Panc1 (cell line): ENCODE data around the gene SRC. TPM values are rescaled to one million over a fixed set of nuclear protein-coding genes. Genes with fewer than 3 reads are reported as not detected.

Source experiments
- ATAC-seq: fragments of 200-7000 bp; cut with Tn5 transposase; 2 replicates; pipeline ENCODE4 v1.9.1; 2020; ENCODE audit warnings: mild to moderate bottlenecking, moderate library complexity
- BruUV-seq: library from RNA; stranded (reverse); fragments of 400-500 nt; replicated peaks from 2 replicates; lab custom pipeline; 2021; lab: Mats Ljungman, UMichigan
- CTCF ChIA-PET: fragments of 300-600 bp; sonication (Branson Sonifier 250); formaldehyde crosslinking; loops from one replicate; lab custom pipeline; 2022; ENCODE audit warnings: antibody characterized with exemption; lab: Charles Lee
- POLR2A ChIA-PET: fragments of 300-600 bp; sonication (Branson Sonifier 250); formaldehyde crosslinking; loops from one replicate; lab custom pipeline; 2022; ENCODE audit warnings: antibody characterized with exemption; lab: Charles Lee
- DNase-seq: peaks from one replicate; pipeline ENCODE4 v3.0.0-alpha.2; 2010; ENCODE audit warnings: low read depth, low spot score
- H3K27ac ChIP-seq: 2 replicates; pipeline ENCODE4 v1.5.1; 2011; ENCODE audit warnings: mild to moderate bottlenecking, low read length, inconsistent platforms
- H3K27me3 ChIP-seq: fragments of 200-500 bp; sonication (Bioruptor generic); 2 replicates; pipeline ENCODE4 v1.6.0; 2014; ENCODE audit warnings: low read length, inconsistent platforms; ENCODE audit not compliant: control insufficient read depth, insufficient read depth
- H3K36me3 ChIP-seq: fragments of 200-500 bp; sonication (Bioruptor generic); 2 replicates; pipeline ENCODE4 v1.5.1; 2014; ENCODE audit warnings: inconsistent platforms, mild to moderate bottlenecking, low read length, moderate library complexity; ENCODE audit not compliant: control insufficient read depth, insufficient read depth
- H3K4me1 ChIP-seq: 2 replicates; pipeline ENCODE4 v1.5.1; 2011; ENCODE audit warnings: inconsistent platforms, mild to moderate bottlenecking, low read length, moderate library complexity; ENCODE audit not compliant: control insufficient read depth, insufficient read depth
- H3K4me3 ChIP-seq, 2 experiments: 2 replicates each; pipeline ENCODE4 v1.5.1; 2011 to 2012; ENCODE audit warnings: low read depth in 2 of 2, low read length in 2 of 2, mild to moderate bottlenecking in 2 of 2, inconsistent platforms in 1 of 2, moderate library complexity in 1 of 2
- H3K9me3 ChIP-seq: fragments of 200-500 bp; sonication (Bioruptor generic); 2 replicates; pipeline ENCODE4 v1.5.1; 2014; ENCODE audit warnings: low read depth, mild to moderate bottlenecking, inconsistent platforms, low read length, moderate library complexity; ENCODE audit not compliant: control insufficient read depth, insufficient read depth
- CTCF ChIP-seq: fragments of 450-650 bp; IDR thresholded peaks from 2 replicates; pipeline ENCODE4 v1.5.1; 2017; ENCODE audit warnings: mild to moderate bottlenecking
- POLR2AphosphoS5 ChIP-seq: IDR thresholded peaks from 2 replicates; pipeline ENCODE4 v1.6.1; 2012; ENCODE audit warnings: mild to moderate bottlenecking, low read depth, low read length, moderate library complexity
- REST ChIP-seq, 2 experiments: IDR thresholded peaks; 2 replicates each; pipeline ENCODE4 v1.6.1; 2011 to 2012; ENCODE audit warnings: low read depth in 2 of 2, control low read depth in 1 of 2, low read length in 1 of 2, mild to moderate bottlenecking in 1 of 2, moderate library complexity in 1 of 2; ENCODE audit not compliant: insufficient read depth in 1 of 2
- SIN3A ChIP-seq: IDR thresholded peaks from 2 replicates; pipeline ENCODE4 v1.6.1; 2012; ENCODE audit warnings: low read depth, mild to moderate bottlenecking, low read length, moderate library complexity, borderline replicate concordance; ENCODE audit not compliant: insufficient read depth
- TCF7L2 ChIP-seq: IDR thresholded peaks from 2 replicates; pipeline ENCODE4 v1.6.1; 2011; ENCODE audit warnings: mild to moderate bottlenecking, low read depth, low read length, inconsistent platforms
- in situ Hi-C: cut with HindIII; loops from 2 replicates; pipeline ENCODE4 v1.10.0; 2016; ENCODE audit warnings: low sequenced_read_pairs, low pct_unique_long_range_greater_than_20kb
- intact Hi-C: fragments of 100-400 bp; cut with micrococcal nuclease; formaldehyde crosslinking; loops from one replicate; pipeline ENCODE4 v1.10.0; 2022; ENCODE audit not compliant: unreplicated experiment
- total RNA-seq: library from RNA; stranded (reverse); gene quantifications from one replicate; pipeline ENCODE4 v1.2.1, GENCODE V29; 2021; ENCODE audit not compliant: unreplicated experiment

SRC gene
- total RNA-seq, 1 experiment from 2014 or later: 24.9 TPM

GRCh38 chr20:37443596-37443995 lies 97.7 kb downstream of the SRC start:
- H3K27me3 ChIP-seq: peaks cover 8% of the 10 kb centered on the region; the same call in 1 of the 2 replicates
- CTCF ChIA-PET: no interaction called here
- DNase-seq (no peak), ATAC-seq (no peak)
- no peaks in the 10 kb centered on the region for H3K36me3 ChIP-seq
- no peak for TF ChIP-seq REST (IDR thresholded peaks at IDR 0.05; ENCODE audit: insufficient read depth in 1 of 2, low read depth in 2 of 2, low read length in 1 of 2)
- TF ChIP-seq TCF7L2: no peak
- TF ChIP-seq SIN3A: no peak
- TF ChIP-seq POLR2AphosphoS5: no peak
- TF ChIP-seq CTCF: no peak
- intact Hi-C loops: no loop called here
- no peak overlapping the region for H3K4me3 ChIP-seq
- no peaks in the 10 kb centered on the region for H3K9me3 ChIP-seq
- H3K27ac ChIP-seq: no peak overlapping the region
- no TSS peak for BruUV-seq
- H3K4me1 ChIP-seq: no peaks in the 10 kb centered on the region
- in situ Hi-C loops: no loop called here
- POLR2A ChIA-PET: no interaction called here

GRCh38 chr20:37445041-37445440 lies 99.1 kb downstream of the SRC start:
- Histone ChIP-seq H3K27me3 (peaks cover 10% of the 10 kb centered on the region; the same call in 1 of the 2 replicates), H3K9me3 (no peaks in the 10 kb centered on the region), H3K4me3 (no peak overlapping the region), H3K4me1 (no peaks in the 10 kb centered on the region), H3K36me3 (no peaks in the 10 kb centered on the region), H3K27ac (no peak overlapping the region)
- ChIA-PET CTCF (no interaction called here), POLR2A (no interaction called here)
- in situ Hi-C loops: no loop called here
- no peak for ATAC-seq
- TF ChIP-seq REST (IDR thresholded peaks at IDR 0.05; ENCODE audit: insufficient read depth in 1 of 2, low read depth in 2 of 2, low read length in 1 of 2) (no peak), POLR2AphosphoS5 (no peak), SIN3A (no peak), CTCF (no peak), TCF7L2 (no peak)
- BruUV-seq: no TSS peak
- intact Hi-C loops: no loop called here
- DNase-seq: no peak
